Activated CD8-positive, alpha-beta T cell treated with anti-CD3 and anti-CD28 coated beads for 36 hours (primary cell): ENCODE measurements around the gene PITX1. TPM values are rescaled to one million over a fixed set of nuclear protein-coding genes. Genes with fewer than 3 reads are reported as not detected.
"Not testable (repeated sequence)": the region's sequence is repeated elsewhere in the genome, so short reads cannot be mapped to it uniquely, and the experiment has no call there.

Experiments used
- ATAC-seq: fragments of 200-7000 bp; cut with Tn5 transposase; one replicate; pipeline ENCODE4 v1.10.0; 2021; ENCODE audit warnings: mild to moderate bottlenecking, moderate library complexity
- CTCF ChIA-PET: fragments of 350-600 bp; sonication (Branson Sonifier 250); formaldehyde crosslinking; loops from one replicate; lab custom pipeline; 2021; ENCODE audit warnings: antibody characterized with exemption; lab: Charles Lee
- POLR2A ChIA-PET: fragments of 350-600 bp; sonication (Branson Sonifier 250); formaldehyde crosslinking; loops from one replicate; lab custom pipeline; 2021; ENCODE audit warnings: antibody characterized with exemption; lab: Charles Lee
- DNase-seq: peaks from one replicate; pipeline ENCODE4 v3.0.0-alpha.2; 2020
- H3K27ac Mint-ChIP-seq: one replicate; pipeline ENCODE4 v1.8.0; 2021; ENCODE audit warnings: mild to moderate bottlenecking, mixed read lengths
- H3K27me3 Mint-ChIP-seq: one replicate; pipeline ENCODE4 v1.8.0; 2021; ENCODE audit warnings: mixed read lengths
- H3K36me3 Mint-ChIP-seq: one replicate; pipeline ENCODE4 v1.8.0; 2021; ENCODE audit warnings: low read depth, mixed read lengths
- H3K4me1 Mint-ChIP-seq: one replicate; pipeline ENCODE4 v1.8.0; 2021; ENCODE audit warnings: low read depth, mixed read lengths
- H3K4me3 Mint-ChIP-seq: one replicate; pipeline ENCODE4 v1.8.0; 2021; ENCODE audit warnings: mild to moderate bottlenecking, moderate library complexity, mixed read lengths
- H3K9me3 Mint-ChIP-seq: one replicate; pipeline ENCODE4 v1.8.0; 2021; ENCODE audit warnings: mixed read lengths
- CTCF ChIP-seq: fragments of 200-600 bp; IDR thresholded peaks from one replicate; pipeline ENCODE4 v1.8.0; 2022; ENCODE audit warnings: antibody characterized with exemption, mild to moderate bottlenecking
- intact Hi-C: fragments of 100-400 bp; cut with micrococcal nuclease; formaldehyde crosslinking; loops from one replicate; pipeline ENCODE4 v1.10.0; 2022
- total RNA-seq, 2 experiments: library from RNA; stranded (reverse); gene quantifications; one replicate each; pipeline ENCODE4 v1.2.3, GENCODE V29; 2021

PITX1 gene
- total RNA-seq: under 1 TPM; 0.20 to 0.31 TPM

- intact Hi-C loops: no loop called here
- TF ChIP-seq CTCF: no peak
- H3K27ac Mint-ChIP-seq: no peak within 1 kb of the TSS
Measured at GRCh38 chr5:135033901-135034235, at the start of gene PITX1. TSS of gene PITX1 (minus strand) at chr5:135034228. CDS start at chr5:135033881, 347 bp downstream.

GRCh38 chr5:135083334-135083733, 49.3 kb upstream of the PITX1 start:
- CTCF ChIA-PET, H3K36me3 Mint-ChIP-seq, DNase-seq, H3K27ac Mint-ChIP-seq, H3K4me3 Mint-ChIP-seq, intact Hi-C loops, ATAC-seq, POLR2A ChIA-PET, H3K4me1 Mint-ChIP-seq, H3K9me3 Mint-ChIP-seq: not testable (repeated sequence)
- peaks cover 14% of the 10 kb centered on the region for H3K27me3 Mint-ChIP-seq

More at GRCh38 chr5:135033901-135034235, at the start of gene PITX1:
- Mint-ChIP-seq H3K9me3 (peaks cover under 1% of the 10 kb centered on the region), H3K4me3 (peak within 1 kb of the TSS; percentile 70), H3K4me1 (peaks cover 31% of the 10 kb centered on the region), H3K27me3 (peaks cover 81% of the 10 kb centered on the region), H3K36me3 (no peaks in the 10 kb centered on the region)
- DNase-seq (no peak), ATAC-seq (peak; percentile 43)
- ChIA-PET CTCF (no interaction called here), POLR2A (interaction anchor here (0.7 to 1.4 kb wide), 2 partner anchors 9 to 326 kb away, joined by 3 read pairs; no protein-coding TSS in a partner anchor)

GRCh38 chr5:135081240-135081639, 47.2 kb upstream of the PITX1 start:
- intact Hi-C loops: no loop called here
- POLR2A ChIA-PET: no interaction called here
- Mint-ChIP-seq H3K4me1 (no peaks in the 10 kb centered on the region), H3K27ac (no peak overlapping the region), H3K4me3 (no peak overlapping the region), H3K36me3 (no peaks in the 10 kb centered on the region), H3K27me3 (peaks cover 8% of the 10 kb centered on the region), H3K9me3 (peaks cover 9% of the 10 kb centered on the region)
- CTCF ChIA-PET: no interaction called here
- TF ChIP-seq CTCF: no peak
- no peak for DNase-seq
- no peak for ATAC-seq

- peaks cover 6% of the 10 kb centered on the region for H3K27me3 Mint-ChIP-seq
Measured at GRCh38 chr5:135079760-135080159, 45.7 kb upstream of the PITX1 start.

GRCh38 chr5:135079099-135079681, 45.2 kb upstream of the PITX1 start:
- no peak for DNase-seq
- peaks cover 6% of the 10 kb centered on the region for H3K27me3 Mint-ChIP-seq
- CTCF ChIA-PET: interaction anchor here (0.7 kb wide), 1 partner anchor 14 kb away, joined by 3 read pairs; no protein-coding TSS in a partner anchor
- H3K27ac Mint-ChIP-seq: no peak overlapping the region
- H3K9me3 Mint-ChIP-seq: peaks cover 9% of the 10 kb centered on the region
- no peaks in the 10 kb centered on the region for H3K4me1 Mint-ChIP-seq
- intact Hi-C loops: no loop called here
- no peaks in the 10 kb centered on the region for H3K36me3 Mint-ChIP-seq
- POLR2A ChIA-PET: no interaction called here
- ATAC-seq: no peak
- TF ChIP-seq CTCF: no peak
- no peak overlapping the region for H3K4me3 Mint-ChIP-seq

More at GRCh38 chr5:135079760-135080159, 45.7 kb upstream of the PITX1 start:
- Mint-ChIP-seq H3K27ac (no peak overlapping the region), H3K4me1 (no peaks in the 10 kb centered on the region), H3K36me3 (no peaks in the 10 kb centered on the region), H3K9me3 (peaks cover 9% of the 10 kb centered on the region), H3K4me3 (no peak overlapping the region)
- ATAC-seq (no peak), DNase-seq (no peak)
- intact Hi-C loops: no loop called here
- POLR2A ChIA-PET: no interaction called here
- CTCF ChIA-PET: no interaction called here
- TF ChIP-seq CTCF: no peak
